ENCODE data around the gene ANKRD34C. TPM values are rescaled to one million over a fixed set of nuclear protein-coding genes. Genes with fewer than 3 reads are reported as not detected.
A peak's percentile ranks its signal among the peaks of the same experiment; 100 is the strongest.

ANKRD34C gene
- total RNA-seq, 8 experiments from 2014 or later = 0.05 to 0.14 (median 0.09) TPM; not detected in 3

DNA sequence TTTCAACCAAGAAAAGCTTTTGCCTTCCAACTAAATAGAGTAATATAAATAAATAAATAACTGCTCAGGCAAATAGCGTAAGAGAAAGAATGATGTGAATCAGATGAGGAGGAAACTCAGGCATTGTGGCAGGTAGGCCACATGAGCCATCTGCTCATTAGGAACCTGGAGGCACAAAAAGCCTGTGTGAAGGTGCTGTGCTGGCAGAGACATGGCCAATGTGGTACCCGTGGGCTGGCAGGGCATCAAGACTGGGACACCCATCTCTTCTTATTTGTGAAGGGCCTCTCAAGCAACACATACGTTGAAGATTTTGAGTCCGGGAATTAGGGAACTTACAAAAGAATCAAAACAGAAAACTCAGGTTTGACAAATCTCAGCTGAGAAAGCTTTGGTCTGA lies 9.5 kb downstream of the ANKRD34C start:
- in situ Hi-C loops (cut with MboI; ENCODE audit: low pct_unique_long_range_greater_than_20kb in 2 of 9, low sequenced_read_pairs in 9 of 9, unreplicated experiment in 9 of 9) = no loop called here
- 25 to 100% (median 80%) methylated on average over 1 to 4 of the region's 4 CpGs; no CpG with 5 or more reads in 1 of the 10 experiments for WGBS, 10 experiments

GRCh38 chr15:79294075-79294474 lies 11.6 kb downstream of the ANKRD34C start:
- in situ Hi-C loops (cut with MboI; ENCODE audit: low pct_unique_long_range_greater_than_20kb in 2 of 9, low sequenced_read_pairs in 9 of 9, unreplicated experiment in 9 of 9) = no loop called here
- no peaks in the 10 kb centered on the region for H3K4me1 ChIP-seq (replicated peaks in 1 of 2)

More for the DNA sequence above, 9.5 kb downstream of the ANKRD34C start:
- Histone ChIP-seq H3K4me3 (no peak overlapping the region), H3K4me1 (replicated peaks in 1 of 2) (no peaks in the 10 kb centered on the region), H3K27ac (no peak overlapping the region)
- ATAC-seq (replicated peaks in 6 of 8) = no peak

DNA sequence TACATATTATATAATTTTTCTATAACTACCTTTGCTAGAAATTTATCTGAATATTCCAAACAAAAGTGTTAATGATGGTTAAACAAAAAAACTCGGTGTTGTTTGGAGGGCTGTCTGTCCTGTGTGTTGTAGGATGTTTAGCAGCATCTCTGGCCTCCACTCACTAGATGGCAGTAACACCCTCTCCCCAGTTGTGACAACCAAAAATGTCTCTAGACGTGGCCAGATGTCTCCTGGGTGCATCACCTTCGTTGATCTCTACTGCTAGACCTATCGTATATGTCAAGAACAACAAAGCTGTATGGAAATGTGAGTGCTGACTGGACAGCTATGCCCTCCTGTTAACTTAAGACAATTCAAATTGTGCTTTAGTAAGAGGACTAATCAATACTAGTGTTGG lies 14.1 kb downstream of the ANKRD34C start:
- H3K4me3 ChIP-seq = no peak overlapping the region
- ATAC-seq (replicated peaks in 6 of 8) = peak in 1 of 8 experiments; percentile 31
- WGBS, 10 experiments = 20 to 100% (median 66%) methylated on average over 1 to 4 of the region's 4 CpGs; no CpG with 5 or more reads in 2 of the 10 experiments
- H3K27ac ChIP-seq = no peak overlapping the region
- in situ Hi-C loops (cut with MboI; ENCODE audit: low pct_unique_long_range_greater_than_20kb in 2 of 9, low sequenced_read_pairs in 9 of 9, unreplicated experiment in 9 of 9) = no loop called here
- no peaks in the 10 kb centered on the region for H3K4me1 ChIP-seq (replicated peaks in 1 of 2)

More at GRCh38 chr15:79294075-79294474, 11.6 kb downstream of the ANKRD34C start:
- Histone ChIP-seq H3K4me3 (no peak overlapping the region), H3K27ac (no peak overlapping the region)
- 25 to 87% methylated on average over 2 to 4 of the region's 7 CpGs; no CpG with 5 or more reads in 8 of the 10 experiments for WGBS, 10 experiments
- ATAC-seq (replicated peaks in 6 of 8) = no peak

GRCh38 chr15:79299126-79299840 lies 16.8 kb downstream of the ANKRD34C start:
- WGBS, 10 experiments = 18 to 93% (median 64%) methylated on average over 1 to 7 of the region's 7 CpGs; no CpG with 5 or more reads in 1 of the 10 experiments
- in situ Hi-C loops (cut with MboI; ENCODE audit: low pct_unique_long_range_greater_than_20kb in 2 of 9, low sequenced_read_pairs in 9 of 9, unreplicated experiment in 9 of 9) = no loop called here

GRCh38 chr15:79299841-79300235 lies 17.3 kb downstream of the ANKRD34C start:
- Histone ChIP-seq H3K4me1 (replicated peaks in 1 of 2) (no peaks in the 10 kb centered on the region), H3K27ac (no peak overlapping the region), H3K4me3 (no peak overlapping the region)
- no peak for ATAC-seq (replicated peaks in 6 of 8)
- in situ Hi-C loops (cut with MboI; ENCODE audit: low pct_unique_long_range_greater_than_20kb in 2 of 9, low sequenced_read_pairs in 9 of 9, unreplicated experiment in 9 of 9) = no loop called here
- 0 to 60% (median 24%) methylated on average over 1 of the region's 1 CpG; no CpG with 5 or more reads in 2 of the 10 experiments for WGBS, 10 experiments

More at GRCh38 chr15:79299126-79299840, 16.8 kb downstream of the ANKRD34C start:
- Histone ChIP-seq H3K4me1 (replicated peaks in 1 of 2) (no peaks in the 10 kb centered on the region), H3K27ac (no peak overlapping the region), H3K4me3 (no peak overlapping the region)
- peak in 3 of 8 experiments; percentile 30 to 88 (median 61) for ATAC-seq (replicated peaks in 6 of 8)

DNA sequence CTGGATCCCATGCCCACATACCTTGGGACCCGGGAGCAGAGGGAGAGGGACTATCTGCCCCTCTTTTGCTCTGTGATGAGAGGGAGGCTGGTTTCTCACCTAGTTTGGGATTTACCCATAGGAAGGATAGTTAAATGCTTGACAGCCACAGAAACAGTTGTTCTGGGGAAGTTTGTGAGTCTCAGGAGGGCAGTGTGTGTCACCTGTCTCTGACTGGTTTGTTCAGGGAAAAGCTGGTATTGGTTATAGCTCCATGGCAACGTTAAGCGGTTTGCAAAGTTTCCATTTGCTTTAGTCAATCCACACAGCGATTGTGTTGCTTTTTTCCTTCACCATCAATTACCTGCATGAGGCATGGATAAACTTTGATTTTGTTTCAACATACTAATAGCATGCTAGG lies 24.7 kb downstream of the ANKRD34C start:
- H3K27ac ChIP-seq = no peak overlapping the region
- ATAC-seq (replicated peaks in 6 of 8) = no peak
- no peak overlapping the region for H3K4me3 ChIP-seq
- in situ Hi-C loops (cut with MboI; ENCODE audit: low pct_unique_long_range_greater_than_20kb in 2 of 9, low sequenced_read_pairs in 9 of 9, unreplicated experiment in 9 of 9) = no loop called here
- peaks cover 3 to 5% of the 10 kb centered on the region in 2 donors for H3K4me1 ChIP-seq (replicated peaks in 1 of 2)
- 0 to 73% (median 49%) methylated on average over 1 to 3 of the region's 4 CpGs; no CpG with 5 or more reads in 3 of the 10 experiments for WGBS, 10 experiments

DNA sequence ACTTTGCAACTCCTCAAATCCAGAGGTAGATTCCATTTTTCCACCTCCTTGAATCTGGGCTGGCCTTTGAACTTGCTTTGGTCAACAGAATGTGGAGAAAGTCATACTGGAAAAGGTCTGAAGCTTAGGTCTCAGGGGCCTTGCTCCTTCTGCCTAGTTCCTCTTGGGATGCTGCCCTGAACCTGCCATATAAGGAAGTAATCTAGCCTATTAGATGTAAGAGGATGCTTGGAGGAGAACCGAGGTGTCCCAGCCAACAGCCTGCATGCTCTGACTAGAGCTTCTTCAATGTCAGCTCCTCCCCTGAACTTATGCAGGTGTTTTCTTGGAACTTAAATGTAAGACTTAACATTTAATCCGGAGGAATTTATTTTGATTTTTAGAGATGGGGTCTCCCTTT lies 26.4 kb downstream of the ANKRD34C start:
- Histone ChIP-seq H3K4me3 (no peak overlapping the region), H3K4me1 (replicated peaks in 1 of 2) (peaks cover 10 to 11% of the 10 kb centered on the region in 2 donors), H3K27ac (no peak overlapping the region)
- no peak for ATAC-seq (replicated peaks in 6 of 8)
- WGBS, 10 experiments = 0 to 100% (median 39%) methylated on average over 1 to 2 of the region's 2 CpGs; no CpG with 5 or more reads in 6 of the 10 experiments
- in situ Hi-C loops (cut with MboI; ENCODE audit: low pct_unique_long_range_greater_than_20kb in 2 of 9, low sequenced_read_pairs in 9 of 9, unreplicated experiment in 9 of 9) = no loop called here

DNA sequence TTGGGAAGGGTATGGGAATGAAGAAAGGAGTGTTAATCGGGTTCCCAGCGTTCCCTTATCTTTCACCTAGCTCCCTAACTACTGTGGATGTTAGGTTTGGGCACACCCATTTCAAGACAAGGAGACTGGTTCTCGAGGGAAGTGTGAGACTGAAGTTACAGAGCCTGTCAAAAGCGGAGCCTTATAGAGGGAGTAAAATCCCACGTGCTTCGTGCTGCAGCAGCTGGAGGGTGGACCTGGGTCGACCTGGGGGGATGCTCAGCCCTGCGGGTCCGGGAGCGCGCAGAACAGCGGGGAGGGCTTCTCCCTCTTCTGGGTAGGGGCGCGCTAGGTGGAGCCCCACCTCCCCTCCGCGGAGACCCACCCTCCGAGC lies 28.1 kb downstream of the ANKRD34C start:
- WGBS, 10 experiments = 0 to 9% (median 0%) methylated on average over 1 to 3 of the region's 17 CpGs; no CpG with 5 or more reads in 5 of the 10 experiments
- Histone ChIP-seq H3K4me1 (replicated peaks in 1 of 2) (peaks cover 10 to 11% of the 10 kb centered on the region in 2 donors), H3K4me3 (peak overlapping the region; percentile 69 to 94 (median 84)), H3K27ac (no peak overlapping the region)
- ATAC-seq (replicated peaks in 6 of 8) = peak; percentile 56 to 84 (median 71)
- in situ Hi-C loops (cut with MboI; ENCODE audit: low pct_unique_long_range_greater_than_20kb in 2 of 9, low sequenced_read_pairs in 9 of 9, unreplicated experiment in 9 of 9) = no loop called here

DNA sequence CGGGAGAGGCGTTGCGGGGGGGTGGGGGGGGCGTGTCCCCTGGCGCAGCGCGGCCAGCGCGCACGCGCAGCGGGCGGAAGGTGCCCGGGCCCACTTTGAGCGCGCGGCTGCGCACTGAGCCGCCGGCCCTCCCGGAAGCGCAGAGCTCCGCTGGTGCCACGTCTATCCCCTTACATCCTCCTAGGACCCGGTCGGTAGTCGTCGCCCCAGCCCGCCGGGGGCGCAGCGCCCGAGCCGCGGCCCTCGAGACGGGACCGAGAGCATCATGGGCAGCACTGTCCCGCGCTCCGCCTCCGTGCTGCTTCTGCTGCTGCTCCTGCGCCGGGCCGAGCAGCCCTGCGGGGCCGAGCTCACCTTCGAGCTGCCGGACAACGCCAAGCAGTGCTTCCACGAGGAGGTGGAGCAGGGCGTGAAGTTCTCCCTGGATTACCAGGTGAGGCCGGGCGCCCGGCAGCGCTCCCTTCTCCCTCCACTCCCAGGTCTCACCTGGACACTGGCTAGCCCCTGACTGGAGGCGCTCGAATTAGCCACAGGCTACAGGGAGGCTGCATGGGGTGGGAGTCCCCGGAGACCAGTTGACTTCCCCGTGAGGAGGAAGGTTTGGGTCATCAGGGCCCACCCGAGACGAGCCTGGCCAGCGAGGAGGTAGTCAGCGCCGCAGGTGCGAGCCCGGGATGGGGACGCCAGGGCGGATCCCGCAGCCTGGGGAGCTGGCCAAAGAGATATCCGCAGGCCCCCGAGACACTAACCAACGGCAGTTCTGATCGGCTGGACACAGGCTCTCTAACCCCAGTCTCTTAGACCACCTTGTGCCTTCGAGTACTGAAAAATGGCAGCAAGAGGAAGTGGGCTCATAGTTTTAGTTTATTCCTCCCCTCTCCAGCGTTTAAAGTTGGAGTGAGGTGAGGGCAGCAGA lies 28.7 kb downstream of the ANKRD34C start, which contains the start of gene TMED3:
Gene TMED3 (plus strand): TSS at position 128 of the 916 bp plus-strand sequence. CDS start 138 bp downstream, at position 266.
- Histone ChIP-seq H3K4me1 (replicated peaks in 1 of 2) (peaks cover 10 to 11% of the 10 kb centered on the region in 2 donors), H3K4me3 (peak within 1 kb of the TSS; percentile 69 to 94 (median 84)), H3K27ac (peak within 1 kb of the TSS; percentile 78 to 84)
- ATAC-seq (replicated peaks in 6 of 8) = peak; percentile 93 to 99 (median 97)
- in situ Hi-C loops (cut with MboI; ENCODE audit: low pct_unique_long_range_greater_than_20kb in 2 of 9, low sequenced_read_pairs in 9 of 9, unreplicated experiment in 9 of 9) = no loop called here
- 0 to 4% (median 0%) methylated on average over 1 to 15 of the region's 76 CpGs; no CpG with 5 or more reads in 3 of the 10 experiments for WGBS, 10 experiments

GRCh38 chr15:79311901-79312553 lies 29.5 kb downstream of the ANKRD34C start:
- no peak for ATAC-seq (replicated peaks in 6 of 8)
- H3K4me3 ChIP-seq = peak overlapping the region; percentile 69 to 94 (median 84)
- 0 to 100% (median 55%) methylated on average over 1 to 6 of the region's 8 CpGs for WGBS, 10 experiments
- peaks cover 10 to 11% of the 10 kb centered on the region in 2 donors for H3K4me1 ChIP-seq (replicated peaks in 1 of 2)
- H3K27ac ChIP-seq = peak overlapping the region; percentile 78 to 84
- in situ Hi-C loops (cut with MboI; ENCODE audit: low pct_unique_long_range_greater_than_20kb in 2 of 9, low sequenced_read_pairs in 9 of 9, unreplicated experiment in 9 of 9) = no loop called here

DNA sequence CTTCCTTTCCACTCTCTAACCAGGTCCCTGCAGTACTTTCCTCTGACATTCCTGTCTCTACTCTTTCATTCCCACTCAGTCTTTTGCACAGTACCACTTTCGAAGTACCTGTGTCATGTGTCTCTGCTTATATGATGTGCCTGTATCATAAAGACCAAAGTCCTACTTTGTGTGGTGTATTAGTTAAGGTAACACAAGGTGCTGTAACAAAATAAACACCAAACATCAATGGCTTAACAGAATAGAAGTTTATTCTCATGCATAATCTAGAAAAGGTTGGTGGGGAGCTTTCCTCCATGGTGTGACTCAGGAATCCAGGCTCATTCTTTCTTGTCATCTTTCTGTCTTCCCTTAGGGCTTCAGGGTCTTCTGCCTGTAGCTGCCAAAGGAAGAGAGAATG lies 31.7 kb downstream of the ANKRD34C start:
- Histone ChIP-seq H3K27ac (no peak overlapping the region), H3K4me3 (no peak overlapping the region), H3K4me1 (replicated peaks in 1 of 2) (peaks cover 10 to 11% of the 10 kb centered on the region in 2 donors)
- no peak for ATAC-seq (replicated peaks in 6 of 8)
- 91 to 100% (median 100%) methylated on average over 1 of the region's 1 CpG; no CpG with 5 or more reads in 4 of the 10 experiments for WGBS, 10 experiments
- in situ Hi-C loops (cut with MboI; ENCODE audit: low pct_unique_long_range_greater_than_20kb in 2 of 9, low sequenced_read_pairs in 9 of 9, unreplicated experiment in 9 of 9) = no loop called here

GRCh38 chr15:79314811-79315210 lies 32.3 kb downstream of the ANKRD34C start:
- in situ Hi-C loops (cut with MboI; ENCODE audit: low pct_unique_long_range_greater_than_20kb in 2 of 9, low sequenced_read_pairs in 9 of 9, unreplicated experiment in 9 of 9) = no loop called here
- Histone ChIP-seq H3K4me3 (no peak overlapping the region), H3K4me1 (replicated peaks in 1 of 2) (peaks cover 10 to 11% of the 10 kb centered on the region in 2 donors), H3K27ac (no peak overlapping the region)
- WGBS, 10 experiments = 55 to 100% (median 89%) methylated on average over 1 to 5 of the region's 6 CpGs; no CpG with 5 or more reads in 3 of the 10 experiments
- no peak for ATAC-seq (replicated peaks in 6 of 8)

Measured in motor neuron (in vitro differentiated cells).